Embryonic facial prominence (tissue), 1 donor: ENCODE measurements around the gene RAE1.
A peak's percentile ranks its signal among the peaks of the same experiment; 100 is the strongest.

Experiments used
- DNase-seq: peaks from one replicate; pipeline ENCODE4 v3.0.0-alpha.2; 2016; ENCODE audit errors: extremely low spot score

RAE1 gene

GRCh38 chr20:57351042-57351783, at the start of gene RAE1:
TSS of gene RAE1 (plus strand) at chr20:57351255. CDS start at chr20:57354039, 2,784 bp downstream.
- peak; percentile 88 for DNase-seq

GRCh38 chr20:57306747-57307146, 44.3 kb upstream of the RAE1 start:
- no peak for DNase-seq

- no peak for DNase-seq
Observed at GRCh38 chr20:57308451-57309271, 42.4 kb upstream of the RAE1 start.

- no peak for DNase-seq
Observed at GRCh38 chr20:57309544-57310115, 41.4 kb upstream of the RAE1 start.

- no peak for DNase-seq
Observed at GRCh38 chr20:57310821-57311514, 40.1 kb upstream of the RAE1 start.

GRCh38 chr20:57312138-57312537, 38.9 kb upstream of the RAE1 start:
- DNase-seq = no peak

- no peak for DNase-seq
Observed at GRCh38 chr20:57313230-57313629, 37.8 kb upstream of the RAE1 start.

GRCh38 chr20:57313951-57314350, 37.1 kb upstream of the RAE1 start:
- no peak for DNase-seq

- DNase-seq = no peak
Observed at GRCh38 chr20:57315083-57315975, 35.7 kb upstream of the RAE1 start.

GRCh38 chr20:57315976-57316480, 35.0 kb upstream of the RAE1 start:
- no peak for DNase-seq

- no peak for DNase-seq
Observed at GRCh38 chr20:57316795-57317201, 34.3 kb upstream of the RAE1 start.

GRCh38 chr20:57317316-57317788, 33.7 kb upstream of the RAE1 start:
- DNase-seq = no peak

GRCh38 chr20:57317789-57318371, 33.2 kb upstream of the RAE1 start:
- DNase-seq = no peak

GRCh38 chr20:57319584-57319983, 31.5 kb upstream of the RAE1 start:
- DNase-seq = no peak

GRCh38 chr20:57320358-57320757, 30.7 kb upstream of the RAE1 start:
- no peak for DNase-seq

GRCh38 chr20:57321142-57321541, 29.9 kb upstream of the RAE1 start:
- DNase-seq = no peak

- DNase-seq = no peak
Observed at GRCh38 chr20:57322476-57322875, 28.6 kb upstream of the RAE1 start.

- no peak for DNase-seq
Observed at GRCh38 chr20:57323034-57323433, 28.0 kb upstream of the RAE1 start.

- DNase-seq = no peak
Observed at GRCh38 chr20:57325632-57326356, 25.3 kb upstream of the RAE1 start.
